Ascending aorta (tissue), 2 donors: Measurements from ENCODE around the gene MINDY2. TPM values are rescaled to one million over a fixed set of nuclear protein-coding genes. Genes with fewer than 3 reads are reported as not detected.

Source experiments
- DNase-seq, 2 donors: peaks; one replicate each; pipeline ENCODE4 v3.0.0-alpha.2; 2019; ENCODE audit warnings: low spot score in 2 of 2
- H3K27ac ChIP-seq, 2 donors: fragments of 200-600 bp; sonication (generic); one replicate each; pipeline ENCODE4 v1.5.1; 2016 to 2017; ENCODE audit warnings: mild to moderate bottlenecking in 1 of 2
- H3K27me3 ChIP-seq: fragments of 200-600 bp; sonication (generic); one replicate; pipeline ENCODE4 v1.5.1; 2017
- H3K36me3 ChIP-seq, 2 donors: fragments of 200-600 bp; sonication (generic); one replicate each; pipeline ENCODE4 v1.5.1; 2016
- H3K4me1 ChIP-seq, 2 donors: fragments of 200-600 bp; sonication (generic); one replicate each; pipeline ENCODE4 v1.5.1; 2016 to 2017; ENCODE audit warnings: mild to moderate bottlenecking in 1 of 2
- H3K4me3 ChIP-seq, 2 donors: fragments of 200-600 bp; sonication (generic); one replicate each; pipeline ENCODE4 v1.5.1; 2016 to 2017; ENCODE audit warnings: mild to moderate bottlenecking in 1 of 2
- H3K9me3 ChIP-seq, 2 donors: fragments of 200-600 bp; sonication (generic); one replicate each; pipeline ENCODE4 v1.5.1; 2016
- CTCF ChIP-seq, 3 experiments: fragments of 200-600 bp in 2 of 3; fragments of 450-650 bp in 1 of 3; sonication (generic) in 2 of 3; IDR thresholded peaks; one replicate each; pipeline ENCODE4 v1.5.1; 2016 to 2019; ENCODE audit warnings: antibody characterized with exemption in 3 of 3, mild to moderate bottlenecking in 1 of 3, moderate library complexity in 1 of 3
- intact Hi-C: fragments of 100-400 bp; cut with DNase I; formaldehyde crosslinking; loops from one replicate; pipeline ENCODE4 v1.15.1; 2023
- total RNA-seq: library from RNA; depleted of rRNA; stranded (reverse); fragments of >200 nt; gene quantifications from one replicate; pipeline ENCODE4 v1.1.0, GENCODE V29; 2016

MINDY2 gene, protein sequence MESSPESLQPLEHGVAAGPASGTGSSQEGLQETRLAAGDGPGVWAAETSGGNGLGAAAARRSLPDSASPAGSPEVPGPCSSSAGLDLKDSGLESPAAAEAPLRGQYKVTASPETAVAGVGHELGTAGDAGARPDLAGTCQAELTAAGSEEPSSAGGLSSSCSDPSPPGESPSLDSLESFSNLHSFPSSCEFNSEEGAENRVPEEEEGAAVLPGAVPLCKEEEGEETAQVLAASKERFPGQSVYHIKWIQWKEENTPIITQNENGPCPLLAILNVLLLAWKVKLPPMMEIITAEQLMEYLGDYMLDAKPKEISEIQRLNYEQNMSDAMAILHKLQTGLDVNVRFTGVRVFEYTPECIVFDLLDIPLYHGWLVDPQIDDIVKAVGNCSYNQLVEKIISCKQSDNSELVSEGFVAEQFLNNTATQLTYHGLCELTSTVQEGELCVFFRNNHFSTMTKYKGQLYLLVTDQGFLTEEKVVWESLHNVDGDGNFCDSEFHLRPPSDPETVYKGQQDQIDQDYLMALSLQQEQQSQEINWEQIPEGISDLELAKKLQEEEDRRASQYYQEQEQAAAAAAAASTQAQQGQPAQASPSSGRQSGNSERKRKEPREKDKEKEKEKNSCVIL
- total RNA-seq: 10.4 TPM

GRCh38 chr15:58770857-58771620, at the start of gene MINDY2:
TSS of gene MINDY2 (plus strand) at chr15:58771302. CDS start at chr15:58771396, 94 bp downstream.
- TF ChIP-seq CTCF (IDR thresholded peaks at IDR 0.05): peak in 2 of 3 experiments; percentile 29 to 31
- Histone ChIP-seq H3K4me3 (peak within 1 kb of the TSS; percentile 70 to 96), H3K4me1 (peaks cover 3 to 25% of the 10 kb centered on the region in 2 donors), H3K9me3 (no peaks in the 10 kb centered on the region), H3K27ac (peak within 1 kb of the TSS; percentile 92 to 99), H3K36me3 (no peaks in the 10 kb centered on the region), H3K27me3 (no peaks in the 10 kb centered on the region)
- peak; percentile 93 to 99 for DNase-seq
- intact Hi-C loops: loop anchor here (1.0 to 5.0 kb wide), 4 partner anchors 22 to 544 kb away; partner anchors contain the start of genes ADAM10 and SLTM

DNA sequence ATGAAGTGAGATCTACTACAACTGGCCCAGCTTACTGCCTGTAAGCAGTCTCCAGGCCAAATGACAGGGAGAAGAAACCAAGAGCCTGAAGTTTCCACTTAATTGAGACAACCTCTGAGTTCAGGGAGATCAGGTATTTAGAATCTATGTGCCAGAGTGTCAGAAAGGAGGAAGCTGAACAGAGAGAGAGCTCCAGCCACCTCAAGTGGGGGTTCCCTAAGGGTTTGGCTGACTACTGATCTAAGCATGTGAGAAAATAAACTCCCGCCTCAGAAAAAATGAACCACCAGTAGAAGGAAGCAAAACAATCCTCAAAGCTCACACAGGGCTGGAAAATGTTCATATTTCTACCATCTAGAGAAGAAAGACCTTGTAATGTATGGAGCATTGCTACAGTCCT, 46.6 kb upstream of the MINDY2 start:
- intact Hi-C loops: no loop called here
- no peaks in the 10 kb centered on the region for H3K36me3 ChIP-seq
- no peaks in the 10 kb centered on the region for H3K27me3 ChIP-seq
- H3K27ac ChIP-seq: peak overlapping the region in 1 of 2 donors; percentile 29
- H3K9me3 ChIP-seq: no peaks in the 10 kb centered on the region
- H3K4me3 ChIP-seq: no peak overlapping the region
- no peak for DNase-seq
- H3K4me1 ChIP-seq: peaks cover 6 to 13% of the 10 kb centered on the region in 2 donors
- TF ChIP-seq CTCF (IDR thresholded peaks at IDR 0.05): no peak

DNA sequence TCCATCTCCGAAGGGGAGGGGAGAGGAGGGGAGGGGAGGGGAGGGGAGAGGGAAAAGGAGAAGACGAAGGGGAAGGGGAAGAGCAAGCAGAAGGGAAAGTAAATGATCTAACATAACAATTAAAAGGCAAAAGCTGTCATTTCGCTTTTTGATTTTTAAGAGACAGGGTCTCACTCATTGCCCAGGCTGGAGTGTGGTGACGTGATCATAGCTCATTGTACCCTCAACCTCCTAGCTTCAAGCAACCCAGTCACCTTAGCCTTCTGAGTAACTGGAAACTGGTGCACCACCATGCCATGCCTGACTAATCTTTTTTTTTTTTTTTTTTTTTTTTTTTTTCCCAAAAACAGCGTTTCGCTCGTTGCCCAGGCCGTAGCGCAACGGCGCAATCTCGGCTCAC, 44.2 kb upstream of the MINDY2 start:
- no peak for DNase-seq
- peaks cover 7 to 14% of the 10 kb centered on the region in 2 donors for H3K4me1 ChIP-seq
- TF ChIP-seq CTCF (IDR thresholded peaks at IDR 0.05): no peak
- no peak overlapping the region for H3K27ac ChIP-seq
- no peak overlapping the region for H3K4me3 ChIP-seq
- intact Hi-C loops: no loop called here
- H3K36me3 ChIP-seq: no peaks in the 10 kb centered on the region
- no peaks in the 10 kb centered on the region for H3K9me3 ChIP-seq
- no peaks in the 10 kb centered on the region for H3K27me3 ChIP-seq

DNA sequence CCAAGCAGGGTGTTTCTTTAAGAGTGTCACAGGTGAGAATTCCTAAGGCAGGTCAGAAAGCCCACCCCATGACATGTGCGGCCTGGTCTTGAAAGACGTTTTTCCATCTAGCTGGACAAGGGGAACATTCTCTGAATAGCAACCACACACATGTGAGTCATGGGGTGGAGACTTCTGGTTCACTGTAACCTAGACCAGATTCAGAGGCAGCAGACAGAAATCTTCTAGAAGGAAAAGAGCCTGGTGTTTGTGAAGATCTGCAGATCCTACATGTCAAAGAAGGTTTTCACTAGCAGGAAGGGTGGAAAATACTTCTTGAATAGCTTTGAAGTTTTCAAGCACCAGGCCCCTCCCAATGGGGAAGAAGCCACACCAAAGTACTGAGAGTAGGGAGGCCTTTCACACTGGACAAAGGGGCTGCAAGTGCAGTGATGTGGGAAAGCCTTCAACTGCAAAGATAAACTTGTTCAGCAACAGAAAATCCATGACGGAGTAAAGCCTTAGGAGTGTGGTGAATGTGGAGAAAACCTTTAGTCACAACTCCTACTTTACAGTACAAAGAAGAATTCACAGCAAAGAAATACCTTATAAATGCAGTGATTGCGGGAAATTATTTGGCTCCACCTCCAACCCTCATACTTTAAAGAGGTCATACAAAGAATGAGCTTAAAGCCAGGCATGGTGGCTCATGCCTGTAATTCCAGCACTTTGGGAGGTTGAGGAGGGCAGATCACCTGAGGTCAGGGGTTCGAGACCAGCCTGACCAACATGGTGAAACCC, 39.2 kb upstream of the MINDY2 start:
- intact Hi-C loops: no loop called here
- Histone ChIP-seq H3K9me3 (no peaks in the 10 kb centered on the region), H3K36me3 (no peaks in the 10 kb centered on the region), H3K27me3 (no peaks in the 10 kb centered on the region), H3K4me1 (peaks cover 5 to 7% of the 10 kb centered on the region in 2 donors), H3K27ac (peak overlapping the region; percentile 15 to 31), H3K4me3 (no peak overlapping the region)
- no peak for DNase-seq
- TF ChIP-seq CTCF (IDR thresholded peaks at IDR 0.05): no peak
